ENCODE measurements around the gene RHOV.

GRCh38 chr15:40846841-40847222, 27.2 kb downstream of the RHOV start:
- TF ChIP-seq, protein P1, sequence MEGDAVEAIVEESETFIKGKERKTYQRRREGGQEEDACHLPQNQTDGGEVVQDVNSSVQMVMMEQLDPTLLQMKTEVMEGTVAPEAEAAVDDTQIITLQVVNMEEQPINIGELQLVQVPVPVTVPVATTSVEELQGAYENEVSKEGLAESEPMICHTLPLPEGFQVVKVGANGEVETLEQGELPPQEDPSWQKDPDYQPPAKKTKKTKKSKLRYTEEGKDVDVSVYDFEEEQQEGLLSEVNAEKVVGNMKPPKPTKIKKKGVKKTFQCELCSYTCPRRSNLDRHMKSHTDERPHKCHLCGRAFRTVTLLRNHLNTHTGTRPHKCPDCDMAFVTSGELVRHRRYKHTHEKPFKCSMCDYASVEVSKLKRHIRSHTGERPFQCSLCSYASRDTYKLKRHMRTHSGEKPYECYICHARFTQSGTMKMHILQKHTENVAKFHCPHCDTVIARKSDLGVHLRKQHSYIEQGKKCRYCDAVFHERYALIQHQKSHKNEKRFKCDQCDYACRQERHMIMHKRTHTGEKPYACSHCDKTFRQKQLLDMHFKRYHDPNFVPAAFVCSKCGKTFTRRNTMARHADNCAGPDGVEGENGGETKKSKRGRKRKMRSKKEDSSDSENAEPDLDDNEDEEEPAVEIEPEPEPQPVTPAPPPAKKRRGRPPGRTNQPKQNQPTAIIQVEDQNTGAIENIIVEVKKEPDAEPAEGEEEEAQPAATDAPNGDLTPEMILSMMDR (conservative IDR thresholded peaks at IDR 0.05): no peak
- TF ChIP-seq ZFX (IDR thresholded peaks at IDR 0.05): no peak

All from C4-2B (cell line).